Natural killer cell (primary cell): Measurements from ENCODE around the gene ZNF182. TPM values are rescaled to one million over a fixed set of nuclear protein-coding genes. Genes with fewer than 3 reads are reported as not detected.
"Not testable (repeated sequence)": the region's sequence is repeated elsewhere in the genome, so short reads cannot be mapped to it uniquely, and the experiment has no call there.

Experiments
- ATAC-seq, 3 donors: fragments of 150-1000 bp in 2 of 3; fragments of 200-7000 bp in 1 of 3; cut with Tn5 transposase; 1 replicate in 1 of 3; 2 replicates in 2 of 3; pipeline ENCODE4 v1.10.0; 2021; ENCODE audit warnings: mild to moderate bottlenecking in 2 of 3, moderate library complexity in 2 of 3
- DNase-seq, 2 donors: peaks; one replicate each; pipeline versions ENCODE4 v3.0.0 to v3.0.0-alpha.2; 2013 to 2021; ENCODE audit warnings: mixed read lengths in 1 of 2
- H3K27ac ChIP-seq: one replicate; pipeline ENCODE4 v1.5.1; 2013; ENCODE audit warnings: mild to moderate bottlenecking, low read length
- H3K27me3 ChIP-seq: one replicate; pipeline ENCODE4 v1.6.1; 2013; ENCODE audit warnings: low read length; ENCODE audit not compliant: control insufficient read depth, insufficient read depth
- H3K36me3 ChIP-seq: one replicate; pipeline ENCODE4 v1.6.1; 2013; ENCODE audit warnings: low read length; ENCODE audit not compliant: control insufficient read depth, insufficient read depth
- H3K4me1 ChIP-seq: one replicate; pipeline ENCODE4 v1.6.1; 2013; ENCODE audit warnings: low read length; ENCODE audit not compliant: control insufficient read depth, insufficient read depth
- H3K4me3 ChIP-seq: one replicate; pipeline ENCODE4 v1.5.1; 2013; ENCODE audit warnings: low read length
- H3K9me3 ChIP-seq: one replicate; pipeline ENCODE4 v1.6.1; 2013; ENCODE audit warnings: low read length; ENCODE audit not compliant: control insufficient read depth, insufficient read depth
- H3K27ac Mint-ChIP-seq, 2 donors: one replicate each; pipeline ENCODE4 v1.8.0; 2022; ENCODE audit warnings: mild to moderate bottlenecking in 2 of 2, mixed read lengths in 2 of 2, moderate library complexity in 1 of 2
- H3K27me3 Mint-ChIP-seq, 2 donors: one replicate each; pipeline ENCODE4 v1.8.0; 2022; ENCODE audit warnings: low read depth in 2 of 2, mixed read lengths in 2 of 2
- H3K36me3 Mint-ChIP-seq: one replicate; pipeline ENCODE4 v1.8.0; 2022; ENCODE audit warnings: mixed read lengths
- H3K4me1 Mint-ChIP-seq, 2 donors: one replicate each; pipeline ENCODE4 v1.8.0; 2022; ENCODE audit warnings: mixed read lengths in 2 of 2
- H3K4me3 Mint-ChIP-seq: one replicate; pipeline ENCODE4 v1.8.0; 2022; ENCODE audit warnings: mild to moderate bottlenecking, moderate library complexity, mixed read lengths
- H3K9me3 Mint-ChIP-seq, 2 donors: one replicate each; pipeline ENCODE4 v1.8.0; 2022; ENCODE audit warnings: mixed read lengths in 2 of 2
- WGBS: methylation state at CpG from one replicate; pipeline ENCODE4 v1.1.7; 2013; ENCODE audit warnings: missing lambda C conversion rate; ENCODE audit not compliant: insufficient coverage; 5-methylcytosine and 5-hydroxymethylcytosine counted together
- intact Hi-C: fragments of 100-400 bp; cut with micrococcal nuclease; formaldehyde crosslinking; loops from one replicate; pipeline ENCODE4 v1.14.2; 2022
- total RNA-seq, 4 donors: library from RNA; stranded (reverse); fragments of 120-200 nt in 1 of 4; gene quantifications; one replicate each; pipeline versions ENCODE4 v1.2.3 to v1.2.4, GENCODE V29; 2013 to 2022
- TF ChIP-seq, protein P1 (sequence below): fragments of 200-600 bp; IDR thresholded peaks from one replicate; pipeline ENCODE4 v1.8.0; 2022; ENCODE audit warnings: antibody characterized with exemption

Gene ZNF182
- total RNA-seq, 3 donors from 2014 or later (not counting 1 experiment from before 2014, with no cell fraction given) = 7.1 to 10.4 (median 7.8) TPM

DNA sequence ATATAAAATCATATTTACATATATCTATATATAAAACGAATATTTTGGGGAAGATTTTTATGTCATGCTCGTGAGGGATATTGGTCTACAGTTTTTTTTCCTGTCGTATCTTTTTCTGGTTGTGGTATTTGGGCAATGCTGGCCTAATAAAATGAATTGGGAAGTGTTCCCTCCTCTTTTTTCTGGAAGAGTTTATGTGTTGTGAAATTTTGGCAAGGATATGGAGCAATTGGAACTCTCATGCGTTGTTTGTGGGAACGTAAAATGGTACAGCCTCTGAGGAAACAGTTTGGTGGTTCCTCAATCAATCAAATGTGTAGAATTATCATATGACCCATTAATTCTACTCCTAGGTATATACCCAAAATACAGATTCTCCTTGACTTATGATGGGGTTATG, 69.8 kb downstream of the ZNF182 start:
- ATAC-seq (no peak), DNase-seq (no peak)
- intact Hi-C loops = no loop called here
- H3K27me3 ChIP-seq = no peaks in the 10 kb centered on the region
- 80% methylated on average over 3 of the region's 5 CpGs for WGBS
- H3K36me3 ChIP-seq = no peaks in the 10 kb centered on the region
- H3K4me3 Mint-ChIP-seq = no peak overlapping the region
- no peak overlapping the region for H3K27ac ChIP-seq
- H3K27ac Mint-ChIP-seq = no peak overlapping the region
- H3K27me3 Mint-ChIP-seq = no peaks in the 10 kb centered on the region
- H3K36me3 Mint-ChIP-seq = no peaks in the 10 kb centered on the region
- H3K9me3 ChIP-seq = no peaks in the 10 kb centered on the region
- H3K4me1 Mint-ChIP-seq = peaks cover 4 to 11% of the 10 kb centered on the region in 2 donors
- TF ChIP-seq, protein P1, sequence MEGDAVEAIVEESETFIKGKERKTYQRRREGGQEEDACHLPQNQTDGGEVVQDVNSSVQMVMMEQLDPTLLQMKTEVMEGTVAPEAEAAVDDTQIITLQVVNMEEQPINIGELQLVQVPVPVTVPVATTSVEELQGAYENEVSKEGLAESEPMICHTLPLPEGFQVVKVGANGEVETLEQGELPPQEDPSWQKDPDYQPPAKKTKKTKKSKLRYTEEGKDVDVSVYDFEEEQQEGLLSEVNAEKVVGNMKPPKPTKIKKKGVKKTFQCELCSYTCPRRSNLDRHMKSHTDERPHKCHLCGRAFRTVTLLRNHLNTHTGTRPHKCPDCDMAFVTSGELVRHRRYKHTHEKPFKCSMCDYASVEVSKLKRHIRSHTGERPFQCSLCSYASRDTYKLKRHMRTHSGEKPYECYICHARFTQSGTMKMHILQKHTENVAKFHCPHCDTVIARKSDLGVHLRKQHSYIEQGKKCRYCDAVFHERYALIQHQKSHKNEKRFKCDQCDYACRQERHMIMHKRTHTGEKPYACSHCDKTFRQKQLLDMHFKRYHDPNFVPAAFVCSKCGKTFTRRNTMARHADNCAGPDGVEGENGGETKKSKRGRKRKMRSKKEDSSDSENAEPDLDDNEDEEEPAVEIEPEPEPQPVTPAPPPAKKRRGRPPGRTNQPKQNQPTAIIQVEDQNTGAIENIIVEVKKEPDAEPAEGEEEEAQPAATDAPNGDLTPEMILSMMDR = no peak
- H3K9me3 Mint-ChIP-seq = no peaks in the 10 kb centered on the region
- H3K4me3 ChIP-seq = no peak overlapping the region
- no peaks in the 10 kb centered on the region for H3K4me1 ChIP-seq

DNA sequence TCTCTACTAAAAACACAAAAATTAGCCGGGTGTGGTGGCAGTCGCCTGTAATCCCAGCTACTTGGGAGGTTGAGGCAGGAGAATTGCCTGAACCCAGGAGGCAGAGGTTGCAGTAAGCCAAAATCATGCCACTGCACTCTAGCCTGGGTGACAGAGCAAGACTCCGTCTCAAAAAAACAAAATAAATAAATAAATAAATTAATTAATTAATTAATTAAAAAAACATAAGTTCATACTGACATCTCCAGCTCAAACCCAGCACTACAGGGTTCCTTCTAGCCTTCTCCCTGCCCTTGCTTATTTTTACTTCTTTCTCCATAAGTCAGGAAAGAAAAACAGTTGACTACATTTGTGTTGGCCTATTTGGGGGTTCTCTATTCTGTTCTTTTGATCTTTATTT, 71.8 kb downstream of the ZNF182 start:
- H3K36me3 ChIP-seq, H3K27ac ChIP-seq, H3K36me3 Mint-ChIP-seq, H3K9me3 ChIP-seq, H3K4me1 Mint-ChIP-seq, DNase-seq, H3K4me1 ChIP-seq, H3K4me3 Mint-ChIP-seq, H3K27ac Mint-ChIP-seq, ATAC-seq, H3K27me3 Mint-ChIP-seq, H3K9me3 Mint-ChIP-seq, intact Hi-C loops, H3K4me3 ChIP-seq, H3K27me3 ChIP-seq: not testable (repeated sequence)
- WGBS = 100% methylated on average over 1 of the region's 3 CpGs

DNA sequence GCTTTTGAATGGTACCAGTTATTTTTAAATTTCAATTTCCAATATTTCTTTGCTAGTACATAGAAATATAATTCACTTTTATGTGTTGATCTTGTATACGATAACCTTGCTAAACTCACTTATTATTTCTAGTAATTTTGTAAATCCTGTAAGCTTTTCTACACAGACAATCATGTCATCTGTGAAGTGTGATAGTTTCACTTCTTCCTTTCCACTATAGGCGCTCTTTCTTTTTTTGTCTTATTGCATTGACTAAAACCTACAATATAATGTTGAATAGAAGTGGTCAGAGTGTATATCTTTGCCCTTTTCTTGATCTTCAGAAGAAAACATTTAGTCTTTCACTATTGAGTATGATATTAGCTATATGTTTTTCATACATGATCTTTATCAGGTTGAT, 76.6 kb downstream of the ZNF182 start:
- H3K9me3 ChIP-seq = no peaks in the 10 kb centered on the region
- no peak overlapping the region for H3K4me3 ChIP-seq
- no peaks in the 10 kb centered on the region for H3K27me3 ChIP-seq
- Mint-ChIP-seq H3K4me3 (no peak overlapping the region), H3K27me3 (no peaks in the 10 kb centered on the region), H3K36me3 (no peaks in the 10 kb centered on the region), H3K4me1 (no peaks in the 10 kb centered on the region), H3K27ac (no peak overlapping the region), H3K9me3 (no peaks in the 10 kb centered on the region)
- intact Hi-C loops = no loop called here
- no peak overlapping the region for H3K27ac ChIP-seq
- DNase-seq = no peak
- H3K36me3 ChIP-seq = no peaks in the 10 kb centered on the region
- H3K4me1 ChIP-seq = no peaks in the 10 kb centered on the region
- no CpG with 5 or more reads among the region's 2 CpGs for WGBS
- TF ChIP-seq, protein P1 = no peak
- no peak for ATAC-seq

Other genes with a start within 250 kb of the ZNF182 start
- 10 to 100 TPM; 20.9 to 23.7 (median 21.2) TPM for gene ZNF81, start 167.1 kb downstream of the ZNF182 start, total RNA-seq
- not detected for gene SPACA5, start 3.0 kb upstream of the ZNF182 start, total RNA-seq
- 1 to 10 TPM; 2.2 to 3.4 (median 3.1) TPM for gene ZNF630, start 67.7 kb upstream of the ZNF182 start, total RNA-seq
- not detected for gene SPACA5B, start 126.6 kb upstream of the ZNF182 start, total RNA-seq
- gene SSX5, start 192.8 kb upstream of the ZNF182 start, total RNA-seq = not detected